Neural progenitor cell (in vitro differentiated cells): ENCODE results near the gene PTGER2. TPM values are rescaled to one million over a fixed set of nuclear protein-coding genes. Genes with fewer than 3 reads are reported as not detected.

Experiments used
- DNase-seq: peaks from one replicate; pipeline ENCODE4 v3.0.0-alpha.2; 2016; ENCODE audit warnings: low spot score
- H2AFZ ChIP-seq: fragments of 200-600 bp; sonication (generic); replicated peaks from 2 replicates; pipeline ENCODE4 v1.6.1; 2016; ENCODE audit warnings: antibody characterized with exemption
- H3F3A ChIP-seq: fragments of 200-600 bp; sonication (generic); 2 replicates; pipeline ENCODE4 v1.6.1; 2016; ENCODE audit warnings: antibody characterized with exemption, low read depth
- H3K27ac ChIP-seq: fragments of 200-600 bp; sonication (generic); 2 replicates; pipeline ENCODE4 v1.5.1; 2016; ENCODE audit warnings: mild to moderate bottlenecking
- H3K27me3 ChIP-seq: fragments of 200-600 bp; sonication (generic); 2 replicates; pipeline ENCODE4 v1.6.1; 2016; ENCODE audit warnings: mild to moderate bottlenecking, moderate library complexity
- H3K36me3 ChIP-seq: fragments of 200-600 bp; sonication (generic); 2 replicates; pipeline ENCODE4 v1.5.1; 2016
- H3K4me1 ChIP-seq: fragments of 200-600 bp; sonication (generic); 2 replicates; pipeline ENCODE4 v1.6.1; 2016; ENCODE audit warnings: mixed run types
- H3K4me2 ChIP-seq: fragments of 200-600 bp; sonication (generic); 2 replicates; pipeline ENCODE4 v1.6.1; 2016
- H3K4me3 ChIP-seq: fragments of 200-600 bp; sonication (generic); 2 replicates; pipeline ENCODE4 v1.5.1; 2016
- H3K79me2 ChIP-seq: fragments of 200-600 bp; sonication (generic); 2 replicates; pipeline ENCODE4 v1.6.1; 2016; ENCODE audit warnings: low read depth
- H3K9ac ChIP-seq: fragments of 200-600 bp; sonication (generic); 2 replicates; pipeline ENCODE4 v1.6.1; 2016
- H3K9me3 ChIP-seq: fragments of 200-600 bp; sonication (generic); 2 replicates; pipeline ENCODE4 v1.5.1; 2016; ENCODE audit warnings: low read depth
- H4K20me1 ChIP-seq: fragments of 200-600 bp; sonication (generic); 2 replicates; pipeline ENCODE4 v1.6.1; 2016; ENCODE audit warnings: low read depth
- H3K27ac Mint-ChIP-seq: 3 replicates; pipeline ENCODE4 v1.8.0; 2021; ENCODE audit warnings: mixed read lengths
- H3K27me3 Mint-ChIP-seq: 2 replicates; pipeline ENCODE4 v1.8.0; 2022; ENCODE audit warnings: low read depth, mild to moderate bottlenecking, inconsistent platforms, moderate library complexity, mixed read lengths; ENCODE audit not compliant: insufficient read depth
- H3K36me3 Mint-ChIP-seq: 3 replicates; pipeline ENCODE4 v1.8.0; 2021; ENCODE audit warnings: mixed read lengths
- H3K4me1 Mint-ChIP-seq: 3 replicates; pipeline ENCODE4 v1.8.0; 2021; ENCODE audit warnings: mixed read lengths
- H3K4me3 Mint-ChIP-seq: 3 replicates; pipeline ENCODE4 v1.8.0; 2021; ENCODE audit warnings: mild to moderate bottlenecking, moderate library complexity, mixed read lengths
- H3K9me3 Mint-ChIP-seq: 3 replicates; pipeline ENCODE4 v1.8.0; 2020; ENCODE audit warnings: mixed read lengths
- EZH2 ChIP-seq: fragments of 200-600 bp; sonication (generic); IDR thresholded peaks from 2 replicates; pipeline ENCODE4 v1.6.1; 2017; ENCODE audit warnings: antibody characterized with exemption, mild to moderate bottlenecking, moderate library complexity
- EZH2phosphoT487 ChIP-seq: fragments of 200-600 bp; sonication (generic); IDR thresholded peaks from 2 replicates; pipeline ENCODE4 v1.6.1; 2017; ENCODE audit warnings: antibody characterized with exemption
- total RNA-seq: library from RNA; depleted of rRNA; stranded (reverse); fragments of >200 nt; gene quantifications from 2 replicates; pipeline ENCODE4 v1.2.3, GENCODE V29; 2015; ENCODE audit warnings: low replicate concordance
- TF ChIP-seq, protein P1 (sequence below): fragments of 200-600 bp; sonication (generic); IDR thresholded peaks from 2 replicates; pipeline ENCODE4 v1.5.1; 2017; ENCODE audit warnings: antibody characterized with exemption, mild to moderate bottlenecking

Gene PTGER2
- total RNA-seq, 1 donor from 2014 or later, result not detected

GRCh38 chr14:52283099-52283498, 31.0 kb upstream of the PTGER2 start:
- no peaks in the 10 kb centered on the region for H3K36me3 ChIP-seq
- no peaks in the 10 kb centered on the region for H3K27me3 ChIP-seq
- H3K9me3 ChIP-seq, result no peaks in the 10 kb centered on the region
- no peak overlapping the region for H3K9ac ChIP-seq
- no peaks in the 10 kb centered on the region for H3K36me3 Mint-ChIP-seq
- no peaks in the 10 kb centered on the region for H3K4me1 Mint-ChIP-seq
- no peak for TF ChIP-seq EZH2
- TF ChIP-seq, protein P1, sequence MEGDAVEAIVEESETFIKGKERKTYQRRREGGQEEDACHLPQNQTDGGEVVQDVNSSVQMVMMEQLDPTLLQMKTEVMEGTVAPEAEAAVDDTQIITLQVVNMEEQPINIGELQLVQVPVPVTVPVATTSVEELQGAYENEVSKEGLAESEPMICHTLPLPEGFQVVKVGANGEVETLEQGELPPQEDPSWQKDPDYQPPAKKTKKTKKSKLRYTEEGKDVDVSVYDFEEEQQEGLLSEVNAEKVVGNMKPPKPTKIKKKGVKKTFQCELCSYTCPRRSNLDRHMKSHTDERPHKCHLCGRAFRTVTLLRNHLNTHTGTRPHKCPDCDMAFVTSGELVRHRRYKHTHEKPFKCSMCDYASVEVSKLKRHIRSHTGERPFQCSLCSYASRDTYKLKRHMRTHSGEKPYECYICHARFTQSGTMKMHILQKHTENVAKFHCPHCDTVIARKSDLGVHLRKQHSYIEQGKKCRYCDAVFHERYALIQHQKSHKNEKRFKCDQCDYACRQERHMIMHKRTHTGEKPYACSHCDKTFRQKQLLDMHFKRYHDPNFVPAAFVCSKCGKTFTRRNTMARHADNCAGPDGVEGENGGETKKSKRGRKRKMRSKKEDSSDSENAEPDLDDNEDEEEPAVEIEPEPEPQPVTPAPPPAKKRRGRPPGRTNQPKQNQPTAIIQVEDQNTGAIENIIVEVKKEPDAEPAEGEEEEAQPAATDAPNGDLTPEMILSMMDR, result no peak
- no peak for TF ChIP-seq EZH2phosphoT487
- no peaks in the 10 kb centered on the region for H3K9me3 Mint-ChIP-seq
- H4K20me1 ChIP-seq, result no peaks in the 10 kb centered on the region
- no peaks in the 10 kb centered on the region for H3F3A ChIP-seq
- H3K4me3 Mint-ChIP-seq, result no peak overlapping the region
- no peak overlapping the region for H3K27ac Mint-ChIP-seq
- H3K4me3 ChIP-seq, result no peak overlapping the region
- peaks cover 2% of the 10 kb centered on the region for H3K27me3 Mint-ChIP-seq
- H3K4me2 ChIP-seq, result no peak overlapping the region
- no peak overlapping the region for H3K27ac ChIP-seq
- no peak overlapping the region for H2AFZ ChIP-seq
- peaks cover 13% of the 10 kb centered on the region for H3K4me1 ChIP-seq
- no peaks in the 10 kb centered on the region for H3K79me2 ChIP-seq
- no peak for DNase-seq

DNA sequence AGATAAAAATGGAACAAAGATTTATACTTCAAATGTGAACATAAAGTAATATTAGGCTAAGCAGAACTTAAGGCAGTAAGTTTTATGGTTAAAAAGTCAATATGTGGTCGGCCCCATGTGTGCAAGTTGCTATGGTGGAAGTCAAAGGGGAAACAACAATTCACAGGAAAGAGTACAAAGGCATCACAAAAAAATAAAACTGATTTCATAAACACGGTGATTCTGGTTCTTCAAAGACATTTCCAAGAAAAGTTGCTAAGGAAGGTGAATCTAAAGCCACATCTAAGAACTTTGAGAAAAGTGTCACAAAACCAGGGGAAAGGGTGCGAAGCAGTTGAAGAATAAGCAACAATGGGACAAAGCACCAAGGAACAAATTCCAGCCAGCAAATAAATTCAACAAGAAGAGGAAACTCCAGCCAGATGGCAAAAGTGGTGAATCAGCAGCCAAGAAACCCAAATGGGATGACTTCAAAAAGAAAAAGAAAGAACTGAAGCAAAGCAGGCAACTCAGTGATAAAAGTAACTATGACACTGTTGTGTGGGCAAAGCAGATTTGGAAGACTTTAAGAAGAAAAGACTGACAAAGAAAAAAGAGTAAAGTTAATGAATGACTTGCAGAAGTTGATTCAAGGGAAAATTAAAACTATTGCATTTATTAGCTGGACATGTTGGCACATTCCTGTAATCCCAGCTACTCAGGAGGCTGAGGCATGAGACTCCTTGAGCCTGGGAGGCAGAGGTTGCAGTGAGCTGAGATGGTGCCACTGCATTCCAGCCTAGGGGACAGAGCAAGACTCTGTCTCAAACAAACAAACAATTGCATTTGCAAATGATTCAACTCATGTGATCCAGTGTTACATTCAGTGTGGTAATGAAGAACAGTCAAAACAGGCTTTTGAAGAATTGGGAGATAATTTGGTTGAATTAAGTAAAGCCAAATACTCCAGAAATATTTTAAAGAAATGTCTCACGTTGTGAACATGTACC, 27.2 kb upstream of the PTGER2 start:
- H3K27me3 ChIP-seq, result no peaks in the 10 kb centered on the region
- H3K4me1 ChIP-seq, result peaks cover 13% of the 10 kb centered on the region
- H3F3A ChIP-seq, result no peaks in the 10 kb centered on the region
- H3K36me3 Mint-ChIP-seq, result no peaks in the 10 kb centered on the region
- peaks cover 4% of the 10 kb centered on the region for H3K27me3 Mint-ChIP-seq
- no peaks in the 10 kb centered on the region for H3K79me2 ChIP-seq
- no peak overlapping the region for H3K4me3 ChIP-seq
- no peak overlapping the region for H3K4me3 Mint-ChIP-seq
- H3K9me3 Mint-ChIP-seq, result no peaks in the 10 kb centered on the region
- no peaks in the 10 kb centered on the region for H4K20me1 ChIP-seq
- no peaks in the 10 kb centered on the region for H3K36me3 ChIP-seq
- no peak for DNase-seq
- no peak overlapping the region for H2AFZ ChIP-seq
- H3K9ac ChIP-seq, result no peak overlapping the region
- TF ChIP-seq EZH2phosphoT487 (no peak), EZH2 (no peak)
- TF ChIP-seq, protein P1, result no peak
- no peak overlapping the region for H3K4me2 ChIP-seq
- H3K9me3 ChIP-seq, result peaks cover 2% of the 10 kb centered on the region
- H3K4me1 Mint-ChIP-seq, result no peaks in the 10 kb centered on the region
- H3K27ac ChIP-seq, result no peak overlapping the region
- H3K27ac Mint-ChIP-seq, result no peak overlapping the region

- H3K4me1 Mint-ChIP-seq, result no peaks in the 10 kb centered on the region
- no peak overlapping the region for H3K4me2 ChIP-seq
- no peaks in the 10 kb centered on the region for H3K79me2 ChIP-seq
- H3K36me3 ChIP-seq, result no peaks in the 10 kb centered on the region
- H3K36me3 Mint-ChIP-seq, result no peaks in the 10 kb centered on the region
- no peaks in the 10 kb centered on the region for H3K4me1 ChIP-seq
- TF ChIP-seq EZH2, result no peak
- no peak for TF ChIP-seq EZH2phosphoT487
- TF ChIP-seq, protein P1, result no peak
- no peak for DNase-seq
- H3K27me3 Mint-ChIP-seq, result peaks cover 2% of the 10 kb centered on the region
- H3K27me3 ChIP-seq, result no peaks in the 10 kb centered on the region
- H3K9me3 Mint-ChIP-seq, result no peaks in the 10 kb centered on the region
- H3K4me3 ChIP-seq, result no peak overlapping the region
- H3K9me3 ChIP-seq, result peaks cover 4% of the 10 kb centered on the region
- no peak overlapping the region for H3K27ac ChIP-seq
- no peak overlapping the region for H3K9ac ChIP-seq
- H4K20me1 ChIP-seq, result no peaks in the 10 kb centered on the region
- no peak overlapping the region for H3K4me3 Mint-ChIP-seq
- H3F3A ChIP-seq, result no peaks in the 10 kb centered on the region
- no peak overlapping the region for H3K27ac Mint-ChIP-seq
- H2AFZ ChIP-seq, result no peak overlapping the region
These were observed 17.7 kb upstream of the PTGER2 start for GRCh38 chr14:52296378-52296777.
